ENCODE measurements around the gene CSNK2A2. TPM values are rescaled to one million over a fixed set of nuclear protein-coding genes. Genes with fewer than 3 reads are reported as not detected.

Gene CSNK2A2
- total and polyA plus RNA-seq, 9 of the 15 experiments (the other 6 are each of a cell fraction or from before 2014, with no cell fraction given), result 20.8 to 109 (median 44.7) TPM

DNA sequence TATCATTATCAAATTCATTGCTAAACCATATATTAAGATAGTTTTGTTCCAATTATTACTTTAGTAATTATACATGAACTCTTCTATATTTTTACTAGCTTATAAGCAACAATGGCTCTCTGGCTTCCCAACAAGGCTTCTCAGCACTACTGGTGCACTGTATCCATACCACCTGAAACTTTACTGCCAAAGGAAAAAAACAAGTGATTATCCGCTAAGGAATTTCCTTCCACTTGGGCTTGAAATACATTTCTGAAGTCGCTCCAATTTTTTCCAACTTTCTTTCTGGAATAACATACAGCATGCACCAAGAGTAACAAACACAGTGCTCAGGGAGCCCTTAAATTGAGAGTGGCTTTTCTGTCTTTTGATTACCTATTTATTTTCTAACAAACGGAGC, 2.1 kb downstream of the CSNK2A2 start (continued):
- TF ChIP-seq, protein P1, sequence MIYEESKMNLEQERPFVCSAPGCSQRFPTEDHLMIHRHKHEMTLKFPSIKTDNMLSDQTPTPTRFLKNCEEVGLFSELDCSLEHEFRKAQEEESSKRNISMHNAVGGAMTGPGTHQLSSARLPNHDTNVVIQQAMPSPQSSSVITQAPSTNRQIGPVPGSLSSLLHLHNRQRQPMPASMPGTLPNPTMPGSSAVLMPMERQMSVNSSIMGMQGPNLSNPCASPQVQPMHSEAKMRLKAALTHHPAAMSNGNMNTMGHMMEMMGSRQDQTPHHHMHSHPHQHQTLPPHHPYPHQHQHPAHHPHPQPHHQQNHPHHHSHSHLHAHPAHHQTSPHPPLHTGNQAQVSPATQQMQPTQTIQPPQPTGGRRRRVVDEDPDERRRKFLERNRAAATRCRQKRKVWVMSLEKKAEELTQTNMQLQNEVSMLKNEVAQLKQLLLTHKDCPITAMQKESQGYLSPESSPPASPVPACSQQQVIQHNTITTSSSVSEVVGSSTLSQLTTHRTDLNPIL (CRISPR knock-in tag; IDR thresholded peaks at IDR 0.05), result no peak
- TF ChIP-seq ZNF57 (CRISPR knock-in tag; IDR thresholded peaks at IDR 0.05) (no peak), ELF2 (CRISPR knock-in tag; IDR thresholded peaks at IDR 0.05) (no peak), POLR2A (conservative IDR thresholded peaks at IDR 0.05) (no peak)
- TF ChIP-seq, protein P2, sequence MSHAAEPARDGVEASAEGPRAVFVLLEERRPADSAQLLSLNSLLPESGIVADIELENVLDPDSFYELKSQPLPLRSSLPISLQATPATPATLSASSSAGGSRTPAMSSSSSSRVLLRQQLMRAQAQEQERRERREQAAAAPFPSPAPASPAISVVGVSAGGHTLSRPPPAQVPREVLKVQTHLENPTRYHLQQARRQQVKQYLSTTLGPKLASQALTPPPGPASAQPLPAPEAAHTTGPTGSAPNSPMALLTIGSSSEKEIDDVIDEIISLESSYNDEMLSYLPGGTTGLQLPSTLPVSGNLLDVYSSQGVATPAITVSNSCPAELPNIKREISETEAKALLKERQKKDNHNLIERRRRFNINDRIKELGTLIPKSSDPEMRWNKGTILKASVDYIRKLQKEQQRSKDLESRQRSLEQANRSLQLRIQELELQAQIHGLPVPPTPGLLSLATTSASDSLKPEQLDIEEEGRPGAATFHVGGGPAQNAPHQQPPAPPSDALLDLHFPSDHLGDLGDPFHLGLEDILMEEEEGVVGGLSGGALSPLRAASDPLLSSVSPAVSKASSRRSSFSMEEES (CRISPR knock-in tag; IDR thresholded peaks at IDR 0.05), result no peak

DNA sequence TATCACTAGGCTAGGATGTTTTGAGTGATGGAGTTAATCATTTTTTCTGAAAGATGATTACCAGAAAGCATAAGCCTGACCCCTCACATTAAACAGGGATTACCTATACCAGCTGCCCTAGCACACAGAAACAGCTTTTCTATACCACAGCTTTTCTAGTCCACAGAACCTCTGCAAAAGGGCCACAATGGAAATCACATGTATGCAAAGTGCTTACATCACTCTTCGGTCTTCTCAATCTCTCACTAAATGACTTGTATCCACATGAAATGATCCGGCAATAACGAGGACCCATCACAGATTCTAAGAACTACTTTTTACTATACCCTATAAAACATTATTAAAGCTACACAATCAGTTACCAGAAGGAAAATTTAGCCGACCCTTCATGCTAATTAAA, 2.6 kb downstream of the CSNK2A2 start:
- Histone ChIP-seq H3K9ac (ENCODE audit: insufficient read depth in 1 of 2, low read depth in 2 of 2, low read length in 2 of 2) (no peak overlapping the region), H3K27ac (ENCODE audit: extremely low read depth, low read depth, low read length) (no peak overlapping the region), H4K20me1 (replicated peaks; ENCODE audit: control insufficient read depth, insufficient read depth, low read length) (no peaks in the 10 kb centered on the region), H2AFZ (ENCODE audit: low read depth, low read length) (no peak overlapping the region), H3K27me3 (ENCODE audit: control insufficient read depth in 2 of 2, insufficient read depth in 2 of 2, low read length in 2 of 2) (no peaks in the 10 kb centered on the region), H3K79me2 (ENCODE audit: control insufficient read depth, insufficient read depth, low read length) (peaks cover 47% of the 10 kb centered on the region), H3K36me3 (ENCODE audit: control insufficient read depth, insufficient read depth, low read length) (peaks cover 62% of the 10 kb centered on the region), H3K9me1 (ENCODE audit: control insufficient read depth, insufficient read depth, low read length) (no peaks in the 10 kb centered on the region), H3K4me2 (ENCODE audit: insufficient read depth, low read length) (no peak overlapping the region), H3K4me3 (no peak overlapping the region), H3K9me3 (replicated peaks; ENCODE audit: control insufficient read depth, insufficient read depth, low read depth, low read length) (no peaks in the 10 kb centered on the region), H3K4me1 (replicated peaks in 1 of 2; ENCODE audit: control insufficient read depth in 2 of 2, insufficient read depth in 2 of 2, low read length in 2 of 2) (peaks cover 12 to 13% of the 10 kb centered on the region in 2 experiments; a peak in 4 of 5 replicates)
- FAIRE-seq (no peak), ATAC-seq (no peak), DNase-seq (ENCODE audit: extremely low read depth in 1 of 4, low spot score in 3 of 4) (no peak)
- in situ Hi-C loops (cut with MboI) (no loop called here), intact Hi-C loops (cut with micrococcal nuclease) (loop anchor here (5.0 to 10.0 kb wide), 2 partner anchors 112 to 171 kb away; partner anchors contain the start of gene MMP15)
- ChIA-PET CTCF (ENCODE audit: low intra/inter-chr PET ratio) (no interaction called here), POLR2A (interaction anchor here (0.6 to 2.0 kb wide), 4 partner anchors 10 to 66 kb away, joined by 3 to 11 read pairs (median 4); partner anchors contain the start of gene CFAP20)
- TSS peak; percentile 32 for BruUV-seq (replicated peaks)
- 86% methylated on average over 4 of the region's 4 CpGs for WGBS (ENCODE audit: insufficient coverage, low coverage, missing lambda C conversion rate)
- TF ChIP-seq CBX5 (IDR thresholded peaks at IDR 0.05; ENCODE audit: borderline replicate concordance, low read depth) (no peak), FOS (IDR thresholded peaks at IDR 0.05; ENCODE audit: extremely low read depth, insufficient read length) (no peak), STAT5B (CRISPR knock-in tag; IDR thresholded peaks at IDR 0.05) (no peak)

All from K562 (cell line).